ENCODE results near the gene PRDM16. TPM values are rescaled to one million over a fixed set of nuclear protein-coding genes. Genes with fewer than 3 reads are reported as not detected.

Gene PRDM16
- total RNA-seq, 1 donor from 2014 or later, result 15.9 TPM

DNA sequence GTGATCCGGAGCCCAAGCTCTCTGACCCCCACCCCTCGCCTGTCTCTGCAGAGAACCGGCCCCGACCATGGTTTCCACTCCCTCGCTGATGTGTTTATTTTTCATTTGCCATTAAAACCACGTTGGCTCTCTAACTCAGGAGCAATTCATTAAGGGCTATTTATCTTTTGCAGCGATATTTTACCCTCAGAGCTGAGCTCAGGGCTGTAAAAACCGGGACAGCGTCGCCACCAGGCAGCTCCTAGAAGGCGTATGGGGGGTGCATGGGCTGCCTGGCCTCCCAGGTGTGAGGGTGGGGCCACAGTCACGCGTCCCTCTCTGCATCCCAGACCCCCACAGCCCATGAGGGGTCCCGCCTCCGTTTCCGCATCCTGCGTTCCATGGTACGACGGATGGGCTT lies 71.4 kb downstream of the PRDM16 start:
- no peak for DNase-seq (ENCODE audit: low spot score)

DNA sequence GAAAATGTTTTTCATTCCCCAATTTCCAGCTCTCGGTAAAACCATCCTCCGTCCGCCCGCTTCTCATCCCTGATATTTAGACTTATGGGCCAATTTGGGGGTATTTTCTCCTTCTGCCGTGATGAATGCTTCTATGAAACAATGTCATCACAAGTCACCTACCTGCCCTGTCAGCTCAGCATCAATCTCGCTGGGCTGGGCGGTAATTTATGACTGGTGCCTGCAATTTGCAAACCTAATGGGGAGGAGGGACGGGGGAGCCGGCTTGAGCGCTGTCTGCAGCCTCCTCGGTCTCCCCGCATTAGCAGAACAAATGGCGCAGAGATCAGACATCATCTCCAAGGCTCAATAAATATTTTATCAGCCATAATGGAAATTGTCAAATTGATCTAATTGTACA lies 72.1 kb downstream of the PRDM16 start:
- DNase-seq (ENCODE audit: low spot score), result no peak

DNA sequence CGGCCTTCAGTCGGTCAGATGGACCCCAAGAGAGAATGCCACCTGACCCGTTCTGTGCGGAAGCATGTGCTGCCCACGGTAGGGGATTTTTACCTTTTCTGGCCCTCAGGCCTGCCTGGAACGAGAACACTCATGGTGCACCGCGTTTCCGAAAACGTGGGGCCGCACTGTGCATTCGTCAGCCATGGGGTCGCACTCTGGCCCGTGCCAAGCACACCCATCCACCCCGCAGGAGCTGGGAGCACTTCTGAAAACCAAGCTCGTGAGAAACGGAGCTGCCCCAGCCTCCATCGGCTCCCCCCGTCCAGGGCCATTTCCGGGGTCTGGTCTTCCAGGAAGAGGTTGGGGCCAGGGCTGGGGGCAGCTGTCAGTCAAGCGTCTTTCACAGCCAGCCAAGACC lies 72.8 kb downstream of the PRDM16 start:
- DNase-seq (ENCODE audit: low spot score), result no peak

DNA sequence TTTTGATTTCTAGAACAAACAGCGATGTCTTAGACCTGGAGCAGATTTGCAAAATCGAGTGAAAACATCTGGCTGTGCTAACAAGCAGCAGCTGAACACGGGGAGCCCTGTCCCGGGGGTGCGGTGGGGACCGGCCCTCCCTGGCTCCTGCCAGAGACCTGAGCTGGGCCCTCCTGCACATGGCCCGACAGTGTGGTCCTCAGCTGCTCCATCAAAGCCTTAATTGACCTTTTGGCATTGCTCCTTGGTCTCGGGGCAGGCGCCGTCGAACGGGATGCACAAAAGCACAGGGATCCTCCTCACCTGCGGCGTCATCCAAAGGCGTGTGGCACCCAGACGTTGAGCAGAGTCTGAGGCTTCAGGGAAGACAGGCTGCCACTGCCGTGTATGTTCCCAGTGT lies 73.2 kb downstream of the PRDM16 start:
- no peak for DNase-seq (ENCODE audit: low spot score)

DNA sequence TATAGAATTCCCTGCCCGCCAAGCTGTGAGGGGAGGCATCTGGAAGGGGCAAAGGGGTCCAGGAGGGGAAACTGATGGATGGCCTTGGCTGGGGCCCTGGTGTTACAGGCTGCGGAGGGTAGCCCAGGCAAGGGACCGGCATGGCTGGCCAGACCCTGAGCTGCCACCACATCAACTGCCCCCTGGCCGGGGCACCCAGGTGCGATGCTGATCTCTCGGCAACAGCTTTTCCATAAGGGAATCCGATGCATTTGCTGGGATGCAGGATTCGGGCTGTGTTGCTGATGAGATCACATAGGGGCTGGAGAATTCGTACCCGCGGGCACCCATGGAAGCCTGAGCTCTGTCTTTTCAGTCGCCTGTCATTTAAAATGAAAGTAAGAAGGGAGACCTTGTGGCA lies 73.7 kb downstream of the PRDM16 start:
- DNase-seq (ENCODE audit: low spot score), result no peak

DNA sequence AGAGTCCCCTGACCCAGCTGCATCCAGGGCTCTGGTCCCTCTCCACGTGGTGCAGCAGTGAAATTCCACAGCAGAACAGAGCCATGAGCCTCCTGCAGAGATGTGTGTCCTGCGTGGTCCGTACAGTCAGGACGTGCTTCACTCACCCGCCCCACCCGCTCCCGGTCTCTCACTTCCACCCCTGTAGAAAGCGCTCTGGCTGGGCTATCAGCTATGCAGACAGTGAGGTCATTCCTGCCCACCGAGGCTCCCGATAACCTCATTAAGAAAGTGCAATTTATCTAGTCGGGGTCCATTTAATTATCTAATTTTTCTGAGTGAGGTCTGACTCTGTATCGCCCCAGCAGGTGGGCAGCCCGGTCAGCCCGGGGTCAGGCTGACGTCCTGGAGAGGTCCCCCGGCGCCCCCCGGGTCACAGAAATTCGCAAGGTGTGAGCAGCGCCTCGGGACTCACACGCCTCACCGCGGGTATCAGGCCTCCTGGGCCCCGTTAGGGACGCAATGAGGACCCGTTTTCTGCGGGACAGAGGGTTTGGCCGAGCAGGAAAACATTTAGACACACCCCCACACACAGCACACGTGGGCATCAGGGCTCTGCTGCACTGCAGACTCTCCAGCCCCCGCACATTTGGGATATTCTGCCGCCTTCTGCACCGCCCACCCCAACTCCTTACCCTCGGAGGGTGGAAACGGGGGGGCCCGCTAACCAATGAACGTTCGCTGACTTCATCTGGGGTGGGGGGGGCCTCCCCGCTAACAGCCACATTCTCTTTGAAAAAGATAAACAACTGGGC lies 76.7 kb downstream of the PRDM16 start:
- no peak for DNase-seq (ENCODE audit: low spot score)

DNA sequence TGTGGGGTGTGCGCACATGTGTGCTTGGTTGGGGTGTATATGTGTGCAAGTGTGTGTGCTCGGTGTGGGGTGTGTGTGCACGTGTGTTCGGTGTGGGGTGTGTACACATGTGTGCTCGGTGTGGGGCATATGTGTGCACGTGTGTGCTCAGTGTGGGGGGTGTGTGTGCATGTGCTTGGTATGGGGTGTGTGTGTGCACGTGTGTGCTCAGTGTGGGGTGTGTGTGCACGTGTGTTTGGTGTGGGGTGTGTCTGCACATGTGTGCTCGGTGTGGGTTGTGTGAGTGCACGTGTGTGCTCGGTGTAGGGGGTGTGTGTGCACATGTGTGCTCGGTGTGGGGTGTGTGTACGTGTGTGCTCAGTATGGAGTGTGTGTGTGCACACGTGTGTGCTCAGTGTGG lies 77.5 kb downstream of the PRDM16 start:
- no peak for DNase-seq (ENCODE audit: low spot score)

DNA sequence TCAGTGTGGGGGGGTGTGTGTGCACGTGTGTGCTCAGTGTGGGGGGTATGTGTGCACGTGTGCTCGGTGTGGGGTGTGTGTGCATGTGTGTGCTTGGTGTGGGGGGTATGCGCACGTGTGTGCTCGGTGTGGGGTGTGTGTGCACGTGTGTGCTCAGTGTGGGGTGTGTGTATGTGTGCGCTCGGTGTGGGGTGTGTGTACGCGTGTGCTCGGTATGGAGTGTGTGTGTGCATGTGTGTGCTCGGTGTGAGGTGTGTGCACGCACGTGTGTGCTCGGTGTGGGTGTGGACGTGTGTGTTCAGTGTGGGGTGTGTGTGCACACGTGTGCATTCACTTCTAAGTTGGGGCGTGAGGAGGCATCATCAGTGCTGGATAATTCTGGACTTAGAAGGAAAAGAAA lies 77.9 kb downstream of the PRDM16 start:
- no peak for DNase-seq (ENCODE audit: low spot score)

DNA sequence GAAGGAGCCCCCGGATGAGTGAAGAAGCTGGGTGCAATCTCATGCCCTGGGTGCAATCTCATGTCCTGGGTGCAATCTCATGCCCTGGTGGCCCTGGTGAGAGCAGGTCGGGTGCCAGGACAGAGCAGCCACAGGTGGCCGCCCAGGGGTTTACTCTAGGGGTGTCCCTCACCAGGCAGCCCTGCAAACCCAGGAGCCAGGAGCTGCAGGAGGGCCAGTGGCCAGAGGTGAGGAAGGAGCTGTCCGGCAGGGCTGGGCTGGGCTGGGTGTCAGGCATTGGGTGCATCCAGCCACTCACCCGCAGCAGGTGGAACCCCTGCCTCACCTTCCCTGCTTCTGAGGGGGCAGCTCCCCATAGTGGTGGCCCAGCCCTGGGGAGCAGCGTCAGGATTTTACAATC lies 79.2 kb downstream of the PRDM16 start:
- no peak for DNase-seq (ENCODE audit: low spot score)

DNA sequence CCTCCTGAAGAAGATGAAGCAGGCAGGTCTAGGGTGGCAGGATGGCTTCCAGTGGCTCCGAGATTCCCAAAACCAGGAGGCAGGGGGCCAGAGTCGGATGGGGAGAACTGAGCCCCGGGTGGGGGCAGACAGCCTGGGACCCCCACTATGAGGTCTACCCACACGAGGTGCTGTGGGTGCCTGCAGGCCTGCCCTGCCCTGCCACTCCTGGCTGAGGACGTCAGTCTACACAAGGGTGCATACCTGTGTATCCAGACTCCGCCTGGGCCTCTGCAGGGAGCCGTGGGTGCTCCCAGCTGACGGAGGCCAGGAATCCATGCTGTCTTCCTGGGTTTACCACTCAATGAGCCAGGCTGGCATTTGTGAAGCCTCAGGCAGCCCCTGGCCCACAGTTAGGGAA lies 80.3 kb downstream of the PRDM16 start:
- DNase-seq (ENCODE audit: low spot score), result no peak

DNA sequence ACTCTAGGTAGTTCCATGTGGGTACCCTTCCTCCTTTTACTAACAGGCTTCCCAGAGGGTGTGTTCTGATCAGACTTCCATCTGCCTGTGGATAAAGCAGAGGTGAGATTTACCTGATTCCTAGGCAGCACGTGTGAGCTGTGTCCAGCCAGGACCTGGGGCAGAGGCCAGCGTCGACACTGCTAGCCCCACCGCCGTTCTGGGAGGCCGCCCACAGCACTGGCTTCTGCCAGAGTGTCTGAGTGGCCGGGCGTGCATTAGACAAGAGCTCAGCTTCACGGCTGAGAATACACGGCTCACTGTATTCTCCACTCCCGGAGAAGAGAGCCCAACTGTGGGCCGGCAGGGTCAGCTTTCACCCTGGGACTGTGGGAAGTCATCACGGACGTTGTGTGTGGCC lies 82.5 kb downstream of the PRDM16 start:
- DNase-seq (ENCODE audit: low spot score), result no peak

DNA sequence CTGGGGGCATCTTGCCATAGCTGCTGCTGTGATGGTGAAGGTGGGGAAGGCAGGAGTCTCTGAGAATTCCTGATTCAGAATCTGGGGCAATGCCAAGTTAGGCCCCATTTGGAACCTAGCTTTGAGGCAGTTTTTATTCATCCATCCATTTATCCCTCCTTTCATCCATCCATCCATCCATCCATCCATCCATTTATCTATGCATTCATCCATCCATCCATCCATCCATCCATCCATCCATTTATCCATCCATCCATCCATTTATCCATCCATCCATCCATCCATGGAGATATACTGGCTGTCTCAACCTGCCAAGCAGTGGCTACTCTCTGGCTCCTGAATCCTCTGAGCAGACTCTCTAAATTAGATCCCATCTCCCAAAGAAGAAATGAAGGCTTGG lies 83.1 kb downstream of the PRDM16 start:
- DNase-seq (ENCODE audit: low spot score), result no peak

DNA sequence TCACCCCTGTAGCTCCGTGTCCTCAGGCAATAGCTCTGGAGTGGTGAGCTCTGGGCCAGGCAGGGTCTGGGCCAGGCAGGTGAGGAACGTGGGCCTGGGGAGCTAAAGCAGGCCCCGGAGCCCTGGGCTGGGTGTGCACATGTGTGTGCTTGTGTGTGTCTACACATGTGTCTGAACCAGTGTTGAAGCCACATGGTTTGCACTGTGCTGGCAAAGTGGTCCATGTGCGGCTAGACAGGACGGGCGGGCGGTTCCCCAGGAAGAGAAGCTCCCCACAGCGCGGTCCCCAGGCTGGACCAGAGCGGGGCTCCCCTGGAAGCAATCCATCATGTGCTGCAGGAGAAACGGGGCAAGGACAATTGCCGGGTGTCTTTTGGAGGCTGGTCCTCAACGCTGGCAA lies 84.2 kb downstream of the PRDM16 start:
- DNase-seq (ENCODE audit: low spot score), result no peak

DNA sequence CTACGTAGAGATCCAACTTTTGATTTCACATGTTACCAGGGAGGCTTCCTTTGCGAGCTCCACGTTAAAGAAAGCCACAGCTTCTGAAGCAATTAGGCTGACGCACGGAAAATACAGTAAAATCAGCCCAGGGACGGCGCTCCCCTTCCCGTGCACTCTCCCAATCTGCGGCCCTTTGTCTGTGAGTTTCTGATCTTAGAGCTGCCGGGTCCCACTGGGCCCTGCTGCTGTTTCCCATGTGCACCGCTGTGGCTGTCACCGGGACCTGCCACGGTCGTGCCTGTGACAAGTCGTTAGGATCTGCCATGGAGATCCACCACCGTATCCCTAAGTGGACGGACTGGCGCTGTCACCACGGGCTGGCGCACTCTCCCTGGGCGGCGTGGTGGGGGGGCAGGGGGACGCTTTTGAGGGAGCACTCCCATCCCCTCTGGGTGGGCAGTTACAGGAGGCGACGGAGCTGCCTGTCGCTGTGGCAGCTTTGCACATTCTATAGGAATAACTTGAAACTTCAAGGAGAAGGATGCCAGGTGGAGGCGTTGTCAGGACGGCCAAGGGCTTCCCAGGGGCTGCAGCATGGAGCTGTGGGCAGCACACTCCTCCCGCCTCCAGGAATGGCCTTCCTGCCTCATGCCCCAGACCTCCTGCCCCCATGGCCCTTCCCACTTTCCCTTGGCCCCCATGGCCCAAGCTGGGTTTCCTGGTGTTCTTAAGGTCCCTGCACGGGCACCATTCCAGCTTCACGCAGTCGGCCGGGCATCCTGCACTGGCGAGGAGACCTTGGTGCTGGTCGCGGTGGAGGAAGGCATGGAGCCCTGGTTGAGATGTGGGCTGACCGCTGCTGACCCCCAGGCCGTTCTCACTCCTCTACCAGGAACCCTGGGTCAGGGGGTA lies 85.1 kb downstream of the PRDM16 start:
- DNase-seq (ENCODE audit: low spot score), result no peak

DNA sequence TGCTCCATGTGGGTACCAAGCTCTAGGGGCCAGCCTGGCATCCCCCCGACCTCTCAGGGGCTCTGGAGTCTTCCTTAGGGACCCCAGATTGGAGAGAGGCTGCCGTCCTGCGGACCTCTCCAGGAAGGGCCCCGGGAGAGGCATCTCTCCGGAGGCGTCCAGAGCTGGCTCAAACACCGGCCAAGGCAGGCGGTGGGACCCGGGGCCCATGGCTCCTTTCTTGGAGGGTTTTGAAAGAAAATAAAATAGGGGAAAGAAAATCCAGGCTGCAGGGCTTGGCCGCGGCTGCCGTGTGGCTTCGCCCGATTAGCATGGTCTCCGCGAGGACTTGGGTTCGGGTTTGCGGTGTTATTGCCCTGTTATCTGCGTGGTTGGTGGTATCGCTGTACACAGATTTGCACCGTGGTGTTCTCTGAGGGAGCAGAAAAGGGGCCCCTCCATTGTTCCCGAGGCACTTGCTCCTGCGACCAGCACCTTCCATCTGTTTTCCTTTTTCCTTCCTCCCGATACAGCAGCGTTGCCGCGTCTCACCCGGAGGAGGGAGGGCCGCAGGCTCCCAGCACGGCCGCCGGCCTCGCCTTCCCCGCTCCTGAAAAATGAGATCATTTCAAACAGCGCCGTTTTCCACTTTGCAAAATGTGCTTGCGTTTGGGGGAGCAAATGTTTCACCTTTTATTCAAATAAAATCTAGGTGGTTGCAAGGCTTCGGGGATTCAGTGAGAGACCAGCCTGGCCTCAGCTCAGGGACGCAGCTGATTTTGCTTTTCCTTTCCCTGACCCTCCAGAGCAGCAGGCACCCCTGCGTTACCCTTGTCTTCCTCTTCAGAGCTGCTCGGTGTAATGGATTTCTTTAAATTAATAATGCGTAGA lies 86.3 kb downstream of the PRDM16 start:
- no peak for DNase-seq (ENCODE audit: low spot score)

DNA sequence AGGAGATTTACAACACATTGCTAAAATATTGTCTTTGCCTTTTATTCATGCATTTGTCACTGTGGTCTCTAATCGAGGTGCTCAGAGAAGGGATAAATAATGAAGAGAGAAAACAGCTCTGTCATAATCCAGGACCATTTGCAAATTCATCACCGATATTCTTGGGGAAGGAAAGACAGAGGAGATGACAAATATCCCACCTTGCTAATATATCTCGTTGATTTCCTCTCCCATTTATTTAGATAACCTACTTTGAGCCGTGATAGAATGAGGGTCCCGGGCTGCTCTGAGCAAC lies 86.9 kb downstream of the PRDM16 start:
- no peak for DNase-seq (ENCODE audit: low spot score)

DNA sequence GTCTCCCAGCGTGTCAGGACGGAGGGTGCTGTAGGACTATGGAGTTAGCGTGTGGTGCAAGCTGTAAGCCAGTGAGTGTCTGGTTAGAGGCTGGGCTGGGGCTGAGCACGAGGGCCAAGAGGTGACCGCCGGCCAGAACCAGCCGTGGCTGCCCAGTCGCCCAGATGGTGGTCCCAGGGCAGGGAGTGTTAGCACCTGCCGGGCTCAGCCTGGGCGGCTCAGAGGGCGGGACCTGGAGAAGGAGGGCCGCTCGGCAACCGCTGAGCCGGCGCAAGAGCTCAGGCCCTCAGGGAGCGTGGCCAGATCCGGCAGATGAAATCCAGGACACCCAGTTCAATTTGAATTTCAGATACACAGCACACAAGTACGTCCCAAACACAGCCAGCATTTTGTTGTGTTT lies 87.9 kb downstream of the PRDM16 start:
- DNase-seq (ENCODE audit: low spot score), result no peak

DNA sequence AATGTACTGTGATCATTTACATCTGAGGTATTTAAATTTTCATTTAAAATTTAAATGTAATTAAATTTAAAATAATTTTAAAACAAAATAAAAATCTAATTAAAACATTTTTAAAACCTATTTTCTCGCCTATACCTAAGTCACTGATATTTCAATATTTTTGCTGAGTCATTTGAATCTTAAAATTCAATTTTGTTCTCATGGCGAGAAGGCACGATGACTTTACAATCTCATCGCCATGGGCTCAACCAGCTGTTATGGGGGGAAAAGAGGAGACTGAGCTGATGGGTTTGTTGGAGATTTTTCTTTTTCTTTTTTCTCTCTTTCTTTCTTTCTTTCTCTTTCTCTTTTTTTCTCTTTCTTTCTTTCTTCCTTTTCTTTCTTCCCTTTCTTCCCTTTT lies 89.3 kb downstream of the PRDM16 start:
- no peak for DNase-seq (ENCODE audit: low spot score)

DNA sequence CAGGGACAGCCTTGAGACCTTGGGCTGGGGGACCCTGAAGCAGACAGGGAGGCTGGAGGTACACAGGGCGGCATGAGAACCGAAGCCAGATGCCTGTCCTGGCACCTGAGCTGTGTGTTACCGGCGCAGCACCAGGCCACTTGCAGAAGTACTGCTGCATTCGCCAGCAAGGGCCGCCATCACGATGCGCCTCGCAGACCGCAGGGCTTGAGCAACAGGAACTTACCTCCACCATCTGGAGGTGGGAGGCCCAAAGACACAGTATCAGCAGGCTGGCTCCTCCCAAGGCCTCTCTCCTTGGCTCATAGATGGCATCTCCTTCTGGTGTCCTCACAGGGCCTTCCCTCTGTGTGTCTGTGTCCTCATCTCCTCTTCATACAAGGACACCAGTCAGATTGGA lies 90.1 kb downstream of the PRDM16 start:
- DNase-seq (ENCODE audit: low spot score), result no peak

DNA sequence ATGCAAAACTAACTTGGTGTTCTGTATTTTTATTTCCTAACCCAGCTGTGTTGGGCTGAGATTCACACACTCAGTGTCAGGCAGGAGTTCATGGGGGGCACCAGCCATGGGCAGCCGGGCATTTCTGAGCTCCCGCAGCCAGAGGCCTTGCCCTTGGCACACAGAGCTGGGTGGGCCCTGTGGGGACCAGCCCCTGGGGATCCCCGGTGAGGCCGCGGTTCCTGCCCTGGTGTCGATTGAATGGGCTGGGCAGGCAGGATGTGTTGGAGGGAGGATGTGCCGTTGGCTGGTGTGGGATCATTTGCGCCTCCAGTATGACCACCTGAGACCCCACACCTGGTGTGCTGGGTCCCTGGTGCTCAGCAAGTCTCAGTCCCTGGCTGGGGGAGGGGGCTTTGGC lies 91.0 kb downstream of the PRDM16 start:
- no peak for DNase-seq (ENCODE audit: low spot score)

DNA sequence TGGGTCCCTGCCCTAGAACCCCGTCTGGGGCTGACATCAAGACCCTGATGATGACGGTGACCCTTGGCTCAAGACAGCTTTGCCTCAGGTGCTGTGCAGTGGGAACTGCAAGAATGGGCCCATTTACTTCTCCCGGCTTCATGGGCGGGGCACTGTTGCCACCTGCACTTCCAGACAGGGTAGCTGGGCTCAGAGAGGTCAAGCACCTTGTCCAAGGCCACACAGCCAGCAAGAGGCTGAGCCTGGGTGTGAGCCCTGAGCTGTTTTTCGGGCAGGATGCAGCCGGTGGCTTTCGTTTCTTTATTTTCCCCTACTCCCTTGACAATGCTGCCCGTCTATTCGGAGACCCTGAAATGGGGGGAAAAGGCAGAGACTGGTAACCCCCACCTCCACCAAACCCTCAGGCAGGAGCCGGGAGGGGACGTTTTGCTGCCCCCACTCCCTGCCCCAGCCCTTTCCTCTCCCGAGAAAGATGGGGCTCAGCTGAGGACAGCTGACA lies 91.7 kb downstream of the PRDM16 start:
- DNase-seq (ENCODE audit: low spot score), result no peak

DNA sequence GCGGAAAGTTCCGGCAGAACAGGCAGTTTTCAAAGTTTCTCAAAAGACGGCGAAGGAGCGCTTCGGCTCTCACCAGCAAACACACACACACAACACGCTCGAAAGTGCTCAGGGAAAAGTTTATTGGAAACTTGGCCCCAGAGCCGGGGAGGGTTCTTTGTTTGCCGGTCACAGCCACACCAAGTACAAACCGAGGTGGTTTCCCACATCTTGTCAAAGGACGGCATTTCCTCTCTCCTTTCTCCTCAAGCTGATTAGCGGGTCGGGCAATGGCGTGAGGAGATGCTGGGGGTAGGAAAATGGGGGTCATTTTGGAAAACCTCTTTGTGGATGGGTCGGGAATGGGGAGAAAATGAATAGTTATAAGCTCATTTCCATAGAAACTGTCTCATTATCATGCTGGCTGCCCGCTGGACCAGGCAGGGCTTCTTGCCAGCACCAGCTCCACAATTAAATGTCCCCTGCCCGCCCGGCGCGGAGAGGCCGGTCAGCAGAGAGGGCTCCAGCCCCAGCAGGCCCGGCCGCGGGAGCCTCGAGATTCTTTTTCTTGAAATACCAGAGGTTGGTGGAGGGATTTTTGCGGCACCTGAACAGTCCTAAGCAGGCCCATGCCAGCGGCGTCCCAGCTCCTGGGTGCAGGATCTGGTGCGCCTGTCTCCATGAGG lies 92.3 kb downstream of the PRDM16 start:
- DNase-seq (ENCODE audit: low spot score), result no peak
